Endothelial cell of umbilical vein (primary cell): ENCODE measurements around the gene ST8SIA2. TPM values are rescaled to one million over a fixed set of nuclear protein-coding genes. Genes with fewer than 3 reads are reported as not detected.

Experiments used
- Bru-seq: library from RNA; stranded (reverse); fragments of 400-500 nt; gene quantifications from one replicate; lab custom pipeline; 2021; lab: Mats Ljungman, UMichigan
- BruChase-seq, 2 experiments: library from RNA; stranded (reverse); fragments of 400-500 nt; gene quantifications; one replicate each; lab custom pipeline; 2021; lab: Mats Ljungman, UMichigan
- BruUV-seq: library from RNA; stranded (reverse); fragments of 400-500 nt; replicated peaks from 2 replicates; lab custom pipeline; 2021; lab: Mats Ljungman, UMichigan
- CTCF ChIA-PET: fragments of 300-600, 350-600 bp; sonication (Branson Sonifier 250); formaldehyde crosslinking; loops from one replicate; lab custom pipeline; 2021; ENCODE audit warnings: antibody characterized with exemption, inconsistent platforms; lab: Charles Lee
- POLR2A ChIA-PET: fragments of 300-600, 350-600 bp; sonication (Branson Sonifier 250); formaldehyde crosslinking; loops from one replicate; lab custom pipeline; 2021; ENCODE audit warnings: antibody characterized with exemption, inconsistent platforms; lab: Charles Lee
- DNase-seq: peaks from one replicate; pipeline ENCODE4 v3.0.0-alpha.2; 2011; ENCODE audit warnings: low read depth, low spot score
- FAIRE-seq: peaks from 2 replicates; lab custom pipeline; 2011; peaks lifted over from hg19 to GRCh38; lab: Jason Lieb, UNC
- H2AFZ ChIP-seq: 2 replicates; pipeline ENCODE4 v1.6.0; 2012; ENCODE audit warnings: low read depth, low read length, control low read depth, inconsistent platforms
- H3K27ac ChIP-seq: 2 replicates; pipeline ENCODE4 v1.5.1; 2011; ENCODE audit warnings: low read depth, mild to moderate bottlenecking, control low read depth, low read length, moderate library complexity; ENCODE audit not compliant: insufficient read depth
- H3K27me3 ChIP-seq, 2 experiments: 2 replicates each; pipeline versions ENCODE4 v1.6.0 to v1.6.1; 2011; ENCODE audit warnings: low read length in 2 of 2, mixed read lengths in 1 of 2; ENCODE audit not compliant: control insufficient read depth in 2 of 2, insufficient read depth in 2 of 2
- H3K36me3 ChIP-seq, 2 experiments: 2 replicates in 1 of 2; 3 replicates in 1 of 2; pipeline ENCODE4 v1.5.1; 2011; ENCODE audit warnings: low read length in 2 of 2, mild to moderate bottlenecking in 1 of 2, moderate library complexity in 1 of 2; ENCODE audit not compliant: control insufficient read depth in 2 of 2, insufficient read depth in 2 of 2; ENCODE audit errors: extremely low read depth in 1 of 2
- H3K4me1 ChIP-seq: 3 replicates; pipeline ENCODE4 v1.5.1; 2011; ENCODE audit warnings: mild to moderate bottlenecking, low read length; ENCODE audit not compliant: control insufficient read depth, insufficient read depth; ENCODE audit errors: extremely low read depth
- H3K4me2 ChIP-seq: 2 replicates; pipeline ENCODE4 v1.6.1; 2011; ENCODE audit warnings: low read length, control low read depth, mixed read lengths; ENCODE audit not compliant: insufficient read depth
- H3K4me3 ChIP-seq, 3 experiments: fragments of 200-600 bp in 1 of 3; sonication (generic), shearing (Covaris generic) in 1 of 3; replicated peaks in 1 of 3; 2 replicates each; pipeline ENCODE4 v1.5.1; 2011 to 2016; ENCODE audit warnings: control low read depth in 3 of 3, low read length in 3 of 3, mild to moderate bottlenecking in 2 of 3, inconsistent platforms in 1 of 3, low read depth in 1 of 3, moderate library complexity in 1 of 3; ENCODE audit not compliant: insufficient read depth in 1 of 3
- H3K79me2 ChIP-seq: 2 replicates; pipeline ENCODE4 v1.6.0; 2012; ENCODE audit warnings: low read length, inconsistent platforms; ENCODE audit not compliant: control insufficient read depth, insufficient read depth
- H3K9ac ChIP-seq: replicated peaks from 2 replicates; pipeline ENCODE3; 2011; ENCODE audit warnings: low read length, control low read depth; ENCODE audit not compliant: insufficient read depth; ENCODE audit errors: extremely low read depth
- H3K9me1 ChIP-seq: replicated peaks from 3 replicates; pipeline ENCODE4 v1.6.0; 2011; ENCODE audit warnings: mild to moderate bottlenecking, low read length; ENCODE audit not compliant: control insufficient read depth, insufficient read depth; ENCODE audit errors: extremely low read depth
- H3K9me3 ChIP-seq: replicated peaks from 2 replicates; pipeline ENCODE4 v1.5.1; 2012; ENCODE audit warnings: low read length, inconsistent platforms; ENCODE audit not compliant: control insufficient read depth, insufficient read depth
- H4K20me1 ChIP-seq: replicated peaks from 2 replicates; pipeline ENCODE3; 2011; ENCODE audit warnings: mild to moderate bottlenecking, low read length; ENCODE audit not compliant: control insufficient read depth, insufficient read depth; ENCODE audit errors: extremely low read depth
- CTCF ChIP-seq, 2 donors: IDR thresholded peaks; 1 replicate in 1 of 2; 2 replicates in 1 of 2; pipeline ENCODE4 v1.5.1; 2011; ENCODE audit warnings: low read length in 2 of 2, mild to moderate bottlenecking in 2 of 2, moderate library complexity in 2 of 2, control low read depth in 1 of 2, inconsistent platforms in 1 of 2, low read depth in 1 of 2; ENCODE audit not compliant: insufficient read depth in 1 of 2; ENCODE audit errors: extremely low read depth in 1 of 2
- EZH2 ChIP-seq: IDR thresholded peaks from 2 replicates; pipeline ENCODE4 v1.6.1; 2012; ENCODE audit warnings: borderline replicate concordance, low read depth, mild to moderate bottlenecking, moderate library complexity, low read length, inconsistent platforms; ENCODE audit not compliant: severe bottlenecking
- MYC ChIP-seq: IDR thresholded peaks from one replicate; pipeline ENCODE4 v1.6.1; 2011; ENCODE audit warnings: mild to moderate bottlenecking, low read depth, low read length
- dilution Hi-C: fragments of 300-500 bp; cut with MboI; formaldehyde crosslinking; loops from one replicate; pipeline ENCODE4 v1.15.0; 2019; ENCODE audit warnings: low sequenced_read_pairs; ENCODE audit not compliant: extremely low pct_ligation_motif_present
- intact Hi-C: fragments of 100-400 bp; cut with micrococcal nuclease; formaldehyde crosslinking; loops from one replicate; pipeline ENCODE4 v1.10.0; 2022
- long read RNA-seq: library from polyadenylated mRNA; stranded (forward); transcript quantifications from one replicate; pipeline ENCODE4 v2.0.0, GENCODE V29; 2021
- polyA minus RNA-seq, 3 experiments: library from RNA; depleted of rRNA, polyadenylated mRNA; stranded (reverse); fragments of >200 nt; gene quantifications; 1 replicate in 1 of 3; 2 replicates in 2 of 3; pipeline ENCODE4 v1.2.3, GENCODE V29; 2011
- polyA plus RNA-seq, 4 experiments: library from polyadenylated mRNA; depleted of rRNA in 3 of 4; stranded (reverse) in 3 of 4; unstranded in 1 of 4; fragments of >200 nt; gene quantifications; 2 replicates each; pipeline versions ENCODE4 v1.2.1 to v1.2.3, GENCODE V29; 2011 to 2012; ENCODE audit warnings: missing spikeins in 1 of 4
- total RNA-seq: library from RNA; stranded (reverse); gene quantifications from 2 replicates; pipeline ENCODE4 v1.2.3, GENCODE V29; 2021

ST8SIA2 gene
- 0.35 TPM in 1 of 2 replicates, not detected in the other for total RNA-seq
- 0.46 TPM in 2 replicates for polyA plus RNA-seq
- 0.39 and 0.65 TPM in 2 replicates for polyA plus RNA-seq (2011; cell fraction: cytosol; rRNA removed)
- 0.43 and 0.56 TPM in 2 replicates for polyA plus RNA-seq (2011; cell fraction: nucleus; rRNA removed)
- polyA plus RNA-seq (2012) = 1.0 and 1.3 TPM in 2 replicates
- polyA minus RNA-seq = 0.97 and 1.2 TPM in 2 replicates
- not detected for polyA minus RNA-seq (2011; cell fraction: cytosol; rRNA and poly(A)+ RNA removed)
- 0.10 and 0.91 TPM in 2 replicates for polyA minus RNA-seq (2011; cell fraction: nucleus; rRNA and poly(A)+ RNA removed)
- percentile 14 among the genes with signal in this experiment for Bru-seq, nascent RNA
- percentile 4 among the genes with signal in this experiment for BruChase-seq, experiment 1, labeled RNA remaining after a 6-hour chase
- BruChase-seq, experiment 2, labeled RNA remaining after a 2-hour chase = percentile 8 among the genes with signal in this experiment
- long read RNA-seq, partial matches to known transcripts = 0 of 1 reads
- long read RNA-seq, other reads (novel, unspliced or antisense) = 1 of 1 reads

GRCh38 chr15:92393071-92393979, at the start of gene ST8SIA2:
Gene ST8SIA2, plus strand, starts transcription at chr15:92393881. Its CDS starts 184 bp downstream, at chr15:92394065.
- intact Hi-C loops (no loop called here), dilution Hi-C loops (no loop called here)
- ChIA-PET POLR2A (interaction anchor here (0.8 kb wide), 1 partner anchor 753 kb away, joined by 6 read pairs; no protein-coding TSS in a partner anchor), CTCF (interaction anchor here (1.0 kb wide), 1 partner anchor 321 kb away, joined by 3 read pairs; no protein-coding TSS in a partner anchor)
- Histone ChIP-seq H3K27ac (no peak within 1 kb of the TSS), H3K79me2 (no peaks in the 10 kb centered on the region), H3K4me1 (peaks cover 2% of the 10 kb centered on the region), H4K20me1 (no peaks in the 10 kb centered on the region), H3K27me3 (peaks cover 30 to 43% of the 10 kb centered on the region in 2 experiments), H2AFZ (peak within 1 kb of the TSS; percentile 33), H3K9me1 (no peaks in the 10 kb centered on the region), H3K4me3 (peak within 1 kb of the TSS in 1 of 3 experiments; percentile 18), H3K9me3 (no peaks in the 10 kb centered on the region), H3K4me2 (peak within 1 kb of the TSS; percentile 33), H3K9ac (no peak within 1 kb of the TSS), H3K36me3 (no peaks in the 10 kb centered on the region)
- no TSS peak for BruUV-seq
- peak; percentile 3 for DNase-seq
- no peak for FAIRE-seq
- TF ChIP-seq EZH2 (peak; percentile 57), MYC (no peak), CTCF (IDR thresholded peaks at IDR 0.05; ENCODE audit: extremely low read depth in 1 of 2, insufficient read depth in 1 of 2, low read depth in 1 of 2, low read length in 2 of 2) (no peak)
